ENCODE data around the gene BRAT1.
"Not testable (repeated sequence)": the region's sequence is repeated elsewhere in the genome, so short reads cannot be mapped to it uniquely, and the experiment has no call there.

BRAT1 gene

DNA sequence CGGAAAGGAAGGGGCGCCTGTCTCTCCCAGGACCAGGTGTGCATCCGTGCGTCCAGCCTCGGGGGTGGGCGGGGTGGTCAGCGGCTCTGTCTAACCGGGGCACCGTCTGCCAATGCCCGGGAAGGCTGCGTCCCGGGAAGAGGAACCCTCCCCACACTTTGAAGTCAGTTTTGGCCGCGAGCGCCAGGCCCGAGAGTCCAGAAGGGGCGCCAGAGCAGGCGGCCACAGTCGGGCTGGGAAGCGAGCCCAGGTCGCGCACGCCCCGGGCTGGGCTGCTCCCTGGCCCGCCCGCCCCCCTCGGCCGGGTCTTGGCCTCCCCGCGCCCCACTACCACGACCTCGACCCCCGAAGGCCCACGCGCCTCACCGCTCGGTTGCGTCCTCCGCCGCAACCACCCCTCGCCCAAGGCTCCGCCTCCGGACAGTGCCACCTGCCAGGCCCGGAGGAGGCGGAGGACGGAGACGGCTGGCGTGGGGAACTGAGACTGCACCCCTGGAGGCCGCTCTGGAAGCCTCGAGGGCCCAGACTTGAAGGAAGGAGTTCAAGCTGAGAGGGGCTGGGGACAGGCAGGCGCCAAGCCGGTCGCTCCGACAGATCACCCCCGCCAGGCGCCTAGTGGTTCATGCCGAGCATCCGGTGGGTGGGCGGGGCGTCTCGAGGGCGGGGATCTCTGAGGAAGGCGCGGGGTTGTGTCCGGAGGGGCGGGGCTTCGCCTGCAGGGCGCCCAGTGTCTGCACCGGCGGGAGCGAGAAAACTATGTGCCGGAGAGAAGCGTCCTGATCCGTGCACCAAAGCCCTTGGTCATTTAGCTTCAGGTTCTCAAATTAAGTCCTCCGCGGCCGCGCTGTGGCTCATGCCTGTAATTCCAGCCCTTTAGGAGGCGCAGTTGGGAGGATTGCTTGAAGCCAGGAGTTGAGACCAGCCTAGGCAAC, at the start of gene BRAT1:
Gene BRAT1, minus strand, starts transcription at position 404 of the 932 bp plus-strand sequence. CDS start 1,093 bp downstream, outside the sequence.
- DNase-seq = peak; percentile 95 to 97

DNA sequence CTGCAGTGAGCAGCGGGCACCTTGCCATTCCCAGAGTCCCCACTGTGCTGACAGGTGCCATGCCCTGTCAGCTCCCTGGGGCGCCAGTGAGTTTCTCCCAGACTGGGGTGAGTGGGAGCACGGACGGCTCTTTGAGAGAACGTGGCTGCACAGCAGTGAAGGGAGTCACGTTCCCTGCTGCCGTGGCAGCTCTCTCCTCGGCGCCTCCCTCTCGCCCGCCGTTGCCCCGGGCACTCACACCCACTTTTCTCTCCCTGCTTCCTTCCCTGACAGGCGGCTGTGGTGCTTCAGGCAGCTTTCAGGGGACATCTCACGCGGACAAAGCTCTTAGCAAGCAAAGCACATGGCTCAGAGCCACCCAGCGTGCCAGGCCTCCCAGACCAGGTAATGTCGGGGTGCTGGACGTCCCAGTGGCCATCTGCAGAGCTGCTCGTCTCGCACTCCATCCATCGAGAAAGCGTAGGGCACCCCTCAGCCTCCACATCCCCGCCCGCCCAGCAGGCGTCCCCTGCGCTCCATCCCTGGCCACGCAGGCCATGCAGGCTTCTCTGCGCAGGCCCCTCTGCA, 49.4 kb upstream of the BRAT1 start:
- DNase-seq = no peak

DNA sequence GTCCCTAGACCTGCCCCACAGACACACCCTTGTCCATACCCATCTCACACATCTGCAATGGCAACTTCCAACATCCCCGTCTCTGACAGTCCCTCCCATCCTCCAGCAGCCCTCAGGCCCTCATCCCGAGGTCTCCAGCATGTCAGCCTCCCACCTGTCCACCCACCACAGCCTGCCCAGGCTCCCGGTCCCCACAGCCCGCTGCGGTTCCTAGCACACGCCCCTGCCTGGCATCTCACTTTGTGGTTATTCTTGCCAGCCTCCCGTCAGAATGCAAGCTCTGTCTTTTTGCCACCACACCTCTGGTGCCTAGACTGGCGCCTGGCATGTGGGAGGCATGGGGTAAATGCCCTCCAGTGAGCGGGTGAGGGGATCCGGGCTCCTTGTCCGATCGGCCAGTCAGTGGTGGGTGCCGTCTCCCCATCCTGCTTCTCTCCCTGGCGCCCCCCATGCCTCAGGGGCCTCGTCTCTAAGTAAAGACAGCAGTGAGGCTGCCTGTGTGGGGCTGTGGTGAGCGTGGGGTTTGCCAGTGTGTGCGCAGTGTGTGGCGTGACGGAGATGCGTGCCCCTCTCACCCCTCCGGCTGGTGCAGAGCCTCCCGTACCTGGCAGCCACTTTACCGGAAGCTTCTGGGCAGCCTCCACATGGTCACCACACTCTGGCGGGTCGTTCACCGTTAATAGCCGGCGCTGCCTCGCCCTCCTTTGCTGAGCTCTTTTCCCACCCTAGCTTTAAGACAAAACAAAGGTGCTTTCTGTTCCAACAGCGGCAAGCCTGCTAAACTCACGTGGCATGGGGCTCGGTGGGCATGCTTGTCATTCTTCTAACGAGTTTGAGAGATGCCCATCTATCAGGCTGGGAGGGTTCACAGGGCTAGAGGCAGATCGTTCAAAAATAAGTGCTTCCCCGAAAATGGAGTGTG, 48.0 kb upstream of the BRAT1 start:
- DNase-seq = no peak

DNA sequence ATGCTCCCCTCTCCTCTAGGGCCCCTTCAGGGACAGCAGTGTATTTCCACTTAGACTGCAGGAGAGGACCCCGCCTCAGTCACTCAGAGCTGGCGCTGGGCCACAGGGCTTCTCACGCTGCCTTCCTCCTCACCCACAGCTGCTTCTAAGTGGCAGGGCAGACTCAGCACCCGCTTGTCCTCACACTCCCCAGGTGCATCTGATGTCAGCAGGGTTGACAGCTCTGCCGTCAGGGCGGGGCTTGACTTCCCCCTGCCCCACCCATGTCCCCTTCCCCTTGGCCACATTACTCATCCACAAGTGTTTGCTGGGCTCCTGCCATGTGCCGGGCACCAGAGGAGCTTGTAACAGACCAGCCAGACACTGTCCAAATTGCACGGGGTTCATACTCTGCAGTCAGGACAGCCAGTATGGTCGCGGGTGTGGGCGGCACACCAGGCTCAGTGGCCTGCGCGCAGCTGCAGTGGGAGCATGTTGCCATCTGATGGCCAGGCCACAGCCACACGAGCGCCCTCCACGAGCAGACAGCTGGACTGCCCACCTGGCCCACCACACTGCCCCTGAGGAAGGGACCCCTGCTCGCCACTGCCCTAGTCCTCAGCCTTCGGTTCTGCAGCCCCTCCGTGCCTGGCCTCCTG, 47.2 kb upstream of the BRAT1 start:
- no peak for DNase-seq

DNA sequence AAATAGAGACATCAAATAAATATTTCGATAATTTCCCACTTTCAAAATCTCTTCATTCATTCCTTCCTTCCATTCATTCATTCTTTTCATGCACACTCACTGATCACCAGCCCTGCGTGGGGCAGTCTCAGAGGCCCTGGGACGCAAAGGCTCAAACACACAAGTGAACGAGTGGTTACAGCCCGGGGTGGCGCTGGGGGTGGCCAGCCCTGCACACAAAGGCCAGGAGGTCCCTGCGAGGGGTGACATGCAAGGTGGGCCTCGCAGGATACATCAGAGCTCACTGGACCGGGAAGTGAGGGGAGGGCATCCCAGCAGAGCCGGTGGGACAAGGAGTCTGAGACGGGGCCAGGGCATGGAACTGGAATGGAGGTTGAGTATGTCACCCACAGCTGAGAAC, 46.6 kb upstream of the BRAT1 start:
- no peak for DNase-seq

GRCh38 chr7:2601065-2601464, 45.7 kb upstream of the BRAT1 start:
- no peak for DNase-seq

GRCh38 chr7:2598154-2598823, 43.0 kb upstream of the BRAT1 start:
- no peak for DNase-seq

- DNase-seq = no peak
Measured at GRCh38 chr7:2597273-2597640, 41.9 kb upstream of the BRAT1 start.

- no peak for DNase-seq
Measured at GRCh38 chr7:2596464-2597272, 41.3 kb upstream of the BRAT1 start.

DNA sequence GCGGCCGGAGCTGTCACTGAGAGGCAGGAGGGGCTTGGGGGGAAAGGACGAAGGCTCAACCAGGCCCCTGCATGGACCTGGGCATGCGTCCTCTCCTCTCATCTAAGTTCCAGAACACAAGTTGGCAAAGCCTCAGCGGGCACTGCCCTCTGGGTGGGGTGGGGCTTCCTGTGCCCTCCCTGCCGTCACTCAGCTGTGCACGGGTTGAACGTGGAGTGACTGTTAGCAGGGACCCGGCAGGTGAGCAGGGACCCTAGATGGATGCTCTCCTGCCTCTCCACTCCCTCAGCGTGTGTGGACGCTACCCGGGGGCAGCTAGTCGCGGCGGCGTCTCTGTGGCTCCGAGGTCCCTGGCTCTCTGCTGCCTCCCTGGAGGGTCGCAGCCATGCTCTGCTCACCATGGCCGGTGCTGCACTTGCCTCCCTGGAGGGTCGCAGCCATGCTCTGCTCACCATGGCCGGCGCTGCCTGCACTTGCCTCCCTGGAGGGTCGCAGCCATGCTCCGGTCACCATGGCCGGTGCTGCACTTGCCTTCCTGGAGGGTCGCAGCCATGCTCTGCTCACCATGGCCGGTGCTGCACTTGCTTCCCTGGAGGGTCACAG, 40.0 kb upstream of the BRAT1 start:
- DNase-seq = no peak

GRCh38 chr7:2594599-2594998, 39.3 kb upstream of the BRAT1 start:
- DNase-seq = no peak

- no peak for DNase-seq
Measured at GRCh38 chr7:2593036-2593727, 37.9 kb upstream of the BRAT1 start.

DNA sequence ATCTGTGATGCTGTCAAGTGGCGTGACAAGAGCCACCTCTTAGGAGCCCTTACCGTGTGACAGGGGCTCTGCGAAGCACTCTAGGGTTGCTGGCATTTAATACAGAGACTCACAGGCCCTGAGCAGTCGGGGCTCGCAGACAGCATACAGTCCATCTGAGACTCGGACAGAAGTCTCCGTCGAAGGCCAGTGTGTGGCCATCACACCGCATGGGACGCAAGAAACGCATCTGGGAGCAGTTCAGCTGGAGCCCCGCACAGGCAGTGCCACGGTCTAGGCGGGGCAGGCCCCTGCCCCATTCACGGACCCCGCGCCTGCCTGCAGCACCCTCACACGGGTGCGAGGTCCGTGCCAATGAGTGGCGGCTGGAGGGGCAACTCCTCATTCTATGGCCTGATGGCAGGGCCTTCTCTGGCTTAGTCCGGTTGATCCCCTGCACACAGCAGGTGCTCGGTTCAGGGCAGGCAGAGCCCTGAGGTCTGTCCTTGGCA, 37.1 kb upstream of the BRAT1 start:
- DNase-seq = no peak

DNA sequence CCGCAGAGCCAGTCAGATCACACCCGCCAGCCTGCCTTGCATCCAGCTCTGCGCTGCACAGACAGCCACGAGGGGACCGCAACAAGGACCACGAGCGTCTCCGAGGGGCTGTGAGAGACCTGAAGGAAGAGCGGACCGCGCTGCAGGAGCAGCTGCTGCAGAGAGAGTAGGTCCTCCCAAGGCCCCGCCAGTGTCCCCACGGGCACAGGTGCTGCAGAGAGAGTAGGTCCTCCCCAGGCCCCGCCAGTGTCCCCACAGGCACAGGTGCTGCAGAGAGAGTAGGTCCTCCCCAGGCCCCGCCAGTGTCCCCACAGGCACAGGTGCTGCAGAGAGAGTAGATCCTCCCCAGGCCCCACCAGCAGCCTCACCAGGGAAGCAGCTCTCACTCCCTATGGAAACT, 34.6 kb upstream of the BRAT1 start:
- not testable (repeated sequence) for DNase-seq

DNA sequence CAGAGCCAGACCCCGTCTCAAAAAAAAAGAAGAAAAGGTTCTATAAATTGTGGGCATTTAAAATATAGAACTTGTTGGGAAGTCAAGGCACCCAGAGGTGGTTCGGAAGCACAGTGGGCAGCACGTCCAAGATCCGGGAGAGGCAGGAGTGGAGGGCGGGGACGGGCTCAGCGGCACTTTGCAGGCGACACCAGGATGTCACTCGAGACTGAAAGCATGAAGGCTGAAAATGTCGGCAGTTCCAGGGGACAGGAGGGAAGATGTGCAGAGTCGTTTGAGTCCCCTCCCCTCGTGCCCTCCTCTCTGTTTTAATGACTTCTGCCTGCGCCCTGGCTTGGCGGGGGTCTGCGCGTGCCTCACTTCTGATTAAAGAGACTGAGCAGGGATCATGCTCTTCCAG, 34.0 kb upstream of the BRAT1 start:
- no peak for DNase-seq

DNA sequence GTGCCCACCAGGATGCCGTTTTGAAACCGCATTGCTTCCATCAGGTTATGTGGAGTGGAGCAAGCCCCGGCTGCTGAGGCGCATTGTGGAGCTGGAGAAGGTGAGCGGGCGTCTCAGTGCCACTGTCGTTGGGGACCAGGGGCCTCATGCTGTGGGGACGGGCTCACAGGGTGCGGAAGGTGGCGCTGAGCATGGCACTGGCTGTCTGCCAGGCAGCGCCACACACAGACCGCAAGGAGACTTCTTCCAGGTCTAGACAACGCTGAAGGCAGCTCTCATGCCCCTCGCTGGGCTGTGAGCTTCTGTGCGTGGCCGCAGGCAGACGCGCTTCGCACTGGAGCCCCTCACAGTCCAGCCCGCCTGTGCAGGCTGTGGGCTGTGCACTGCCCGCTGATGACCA, 32.5 kb upstream of the BRAT1 start:
- DNase-seq = no peak

GRCh38 chr7:2587134-2587533, 31.8 kb upstream of the BRAT1 start:
- DNase-seq = no peak

GRCh38 chr7:2586326-2587020, 31.1 kb upstream of the BRAT1 start:
- DNase-seq = no peak

DNA sequence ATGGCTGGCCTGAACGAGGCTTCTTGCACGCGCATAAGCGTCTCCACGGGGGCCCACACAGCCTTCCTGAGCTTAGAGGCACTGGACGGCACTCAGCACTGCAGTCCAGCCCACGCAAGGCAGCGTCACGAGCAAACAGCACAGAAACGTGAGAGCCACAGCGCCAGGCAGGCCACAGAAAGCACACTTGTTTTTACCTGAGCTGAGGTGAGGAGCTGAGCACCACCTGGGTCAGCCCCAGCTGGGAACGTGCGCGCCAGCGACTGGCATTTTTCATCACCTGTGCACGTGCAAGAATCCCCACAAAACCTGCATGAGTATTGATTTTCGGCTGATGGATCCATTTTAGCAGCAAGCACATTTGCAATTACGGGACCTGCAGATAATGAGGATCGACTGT, 30.1 kb upstream of the BRAT1 start:
- no peak for DNase-seq
